ENCODE data around the gene ADRM1.

GRCh38 chr20:62313021-62313420 lies 10.2 kb downstream of the ADRM1 start:
- no peak for TF ChIP-seq CTCF (conservative IDR thresholded peaks at IDR 0.05; ENCODE audit: low read depth, low read length)
- TF ChIP-seq POLR2A (IDR thresholded peaks at IDR 0.05; ENCODE audit: low read depth, low read length): no peak
- no peak for TF ChIP-seq MAZ (IDR thresholded peaks at IDR 0.05; ENCODE audit: borderline replicate concordance, low read depth, low read length)
- TF ChIP-seq USF2 (IDR thresholded peaks at IDR 0.05; ENCODE audit: low read depth, low read length): no peak
- no peak for TF ChIP-seq MAFK (IDR thresholded peaks at IDR 0.05; ENCODE audit: low read depth, low read length)
